ENCODE data around the gene C1QL4.
"Not testable (repeated sequence)": the region's sequence is repeated elsewhere in the genome, so short reads cannot be mapped to it uniquely, and the experiment has no call there.

Gene C1QL4

GRCh38 chr12:49336645-49337584 is at the start of gene C1QL4:
Gene C1QL4 (minus strand): TSS chr12:49337188. CDS start chr12:49336477, 711 bp downstream.
- peak; percentile 53 for DNase-seq

DNA sequence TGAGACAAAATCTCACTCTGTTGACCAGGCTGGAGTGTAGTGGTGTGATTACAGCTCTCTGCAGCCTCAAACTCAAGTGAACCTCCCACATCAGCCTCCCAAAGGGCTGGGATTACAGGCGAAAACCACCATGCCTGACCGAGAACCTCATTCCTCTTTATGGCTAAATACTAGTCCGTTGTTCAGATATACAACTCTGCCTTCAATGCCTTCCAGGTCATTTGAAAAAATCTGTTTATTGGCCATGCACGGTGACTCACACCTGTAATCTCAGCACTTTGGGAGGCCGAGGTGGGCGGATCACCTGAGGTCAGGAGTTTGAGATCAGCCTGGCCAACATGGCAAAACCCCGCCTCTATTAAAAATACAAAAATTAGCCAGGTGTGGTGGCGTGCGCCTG is 43.2 kb upstream of the C1QL4 start:
- not testable (repeated sequence) for DNase-seq

DNA sequence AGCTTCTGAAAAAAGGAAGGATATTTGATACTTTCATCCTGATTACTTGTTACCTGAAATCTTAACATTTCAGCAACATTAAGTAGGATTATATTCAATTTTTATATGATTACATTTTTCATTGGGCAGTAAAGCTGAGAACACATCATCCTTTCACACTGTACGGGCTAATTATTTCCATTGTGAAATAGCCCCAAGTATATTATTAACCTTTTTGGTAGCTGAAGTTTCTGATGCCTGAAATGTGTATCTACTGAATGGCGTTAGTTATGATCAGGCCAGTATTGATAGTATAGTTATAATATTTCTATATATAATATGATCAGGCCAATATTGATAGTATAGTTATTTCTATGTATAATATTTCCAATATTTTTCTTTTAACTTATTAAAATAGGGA is 40.4 kb upstream of the C1QL4 start:
- DNase-seq: no peak

- DNase-seq: no peak
These were observed 38.4 kb upstream of the C1QL4 start for GRCh38 chr12:49375406-49375805.

DNA sequence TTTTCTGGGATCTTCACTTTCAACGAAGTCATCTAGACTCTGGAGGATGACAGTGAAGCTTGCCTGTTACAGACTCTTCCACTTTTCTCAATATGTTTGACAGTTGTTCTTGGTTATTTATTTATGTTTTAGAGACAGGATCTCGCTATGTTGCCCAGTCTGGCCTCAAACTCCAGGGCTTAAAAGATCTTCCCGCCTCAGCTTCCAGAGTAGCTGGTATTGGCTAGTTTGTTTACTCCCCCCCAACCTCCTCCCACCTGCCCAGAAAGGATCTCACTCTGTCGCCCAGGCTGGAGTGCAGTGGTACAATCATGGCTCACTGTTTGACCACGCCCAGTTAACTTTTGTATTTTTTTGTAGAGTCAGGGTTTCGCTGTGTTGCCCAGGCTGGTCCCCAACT is 33.6 kb upstream of the C1QL4 start:
- no peak for DNase-seq

- peak; percentile 5 for DNase-seq
These were observed 32.6 kb upstream of the C1QL4 start for GRCh38 chr12:49369411-49370145.

DNA sequence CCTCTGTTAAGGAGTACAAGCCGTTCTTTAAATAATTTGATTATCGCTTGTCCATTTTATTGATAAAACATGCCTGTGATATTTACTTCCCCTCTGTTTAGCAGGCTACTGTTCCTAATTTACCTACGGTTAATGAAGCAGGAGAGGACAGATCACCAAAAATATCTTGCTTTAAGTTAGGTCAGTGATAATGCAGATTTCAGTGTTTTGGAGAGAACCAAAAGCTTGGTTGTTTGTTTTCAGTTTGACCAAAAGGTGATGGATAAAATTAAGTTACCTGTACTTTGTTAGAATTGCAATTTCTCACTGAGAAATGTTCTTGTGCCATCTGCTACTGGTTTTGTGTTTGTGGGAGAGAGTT is 31.2 kb upstream of the C1QL4 start:
- no peak for DNase-seq

DNA sequence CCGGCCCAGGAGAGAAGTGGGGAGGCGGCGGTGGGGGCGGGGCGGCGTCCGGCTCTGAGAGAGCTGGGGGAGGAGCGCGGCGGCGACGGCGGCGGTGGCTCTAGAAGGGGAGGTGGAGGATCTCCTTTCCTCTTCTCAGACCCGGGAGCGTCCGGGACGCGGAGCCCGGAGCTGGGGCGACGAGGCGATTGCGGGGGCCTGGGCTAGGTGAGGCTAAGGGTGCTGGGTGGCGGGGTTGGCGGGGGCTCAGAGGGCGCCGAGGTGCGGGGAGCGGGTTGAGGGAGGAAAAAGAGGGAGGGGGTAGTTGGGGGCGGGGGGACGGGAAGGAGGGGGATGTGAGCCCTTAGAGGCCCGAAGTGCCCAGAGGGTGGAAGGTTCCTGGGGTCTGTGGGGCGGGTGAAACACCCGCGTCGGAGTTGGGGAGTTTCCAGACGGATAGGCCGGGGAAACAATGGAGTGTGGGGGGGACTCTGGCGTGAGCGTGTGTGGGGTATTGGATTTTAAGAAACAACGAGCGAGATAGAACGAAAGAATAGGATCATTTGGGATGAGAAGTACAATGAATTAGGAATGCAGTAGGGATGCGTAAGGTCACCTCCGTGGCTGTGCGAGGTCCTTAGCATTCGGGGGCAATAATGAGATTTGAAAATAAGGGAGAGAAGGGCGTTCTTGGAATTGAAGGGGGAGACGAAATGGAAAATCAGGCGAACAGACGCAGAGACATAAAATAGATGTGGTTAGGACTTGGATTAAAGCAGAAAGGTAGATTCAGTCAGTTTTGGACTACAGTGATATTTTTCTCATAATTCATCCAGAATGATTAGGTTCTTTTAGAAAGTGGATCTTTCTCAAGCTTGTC is 30.6 kb upstream of the C1QL4 start, which contains the start of gene SPATS2:
SPATS2 (plus strand) TSS at position 82 of the 859 bp plus-strand sequence. CDS start 93,551 bp downstream, outside the sequence.
- DNase-seq: no peak

- peak; percentile 87 for DNase-seq
These were observed 29.8 kb upstream of the C1QL4 start for GRCh38 chr12:49366652-49367380.

GRCh38 chr12:49366096-49366651 is 29.2 kb upstream of the C1QL4 start:
- DNase-seq: no peak

- DNase-seq: no peak
These were observed 28.6 kb upstream of the C1QL4 start for GRCh38 chr12:49365542-49365941.

DNA sequence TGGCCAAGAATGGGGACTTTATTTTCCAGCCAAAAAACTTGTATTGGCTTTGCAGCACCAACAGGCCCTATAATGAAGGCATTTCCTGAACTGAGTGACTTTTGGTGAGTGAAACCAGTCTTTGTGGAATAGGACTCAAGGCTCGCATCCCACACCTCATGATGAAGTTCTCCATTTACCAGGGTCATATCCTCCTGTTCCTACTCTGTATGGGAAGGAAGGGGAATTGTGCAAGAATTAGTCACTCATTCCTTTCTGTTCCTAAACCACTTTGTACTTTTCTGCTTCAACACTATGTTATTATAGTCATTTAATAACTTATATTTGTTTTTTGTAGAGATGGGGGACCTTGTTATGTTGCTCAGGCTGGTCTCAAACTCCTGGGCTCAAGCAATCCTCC is 28.0 kb upstream of the C1QL4 start:
- no peak for DNase-seq

GRCh38 chr12:49362077-49362476 is 25.1 kb upstream of the C1QL4 start:
- DNase-seq: no peak

- no peak for DNase-seq
These were observed 22.7 kb upstream of the C1QL4 start for GRCh38 chr12:49359671-49360070.

- DNase-seq: peak; percentile 52
These were observed 21.6 kb upstream of the C1QL4 start for GRCh38 chr12:49358483-49359141.

DNA sequence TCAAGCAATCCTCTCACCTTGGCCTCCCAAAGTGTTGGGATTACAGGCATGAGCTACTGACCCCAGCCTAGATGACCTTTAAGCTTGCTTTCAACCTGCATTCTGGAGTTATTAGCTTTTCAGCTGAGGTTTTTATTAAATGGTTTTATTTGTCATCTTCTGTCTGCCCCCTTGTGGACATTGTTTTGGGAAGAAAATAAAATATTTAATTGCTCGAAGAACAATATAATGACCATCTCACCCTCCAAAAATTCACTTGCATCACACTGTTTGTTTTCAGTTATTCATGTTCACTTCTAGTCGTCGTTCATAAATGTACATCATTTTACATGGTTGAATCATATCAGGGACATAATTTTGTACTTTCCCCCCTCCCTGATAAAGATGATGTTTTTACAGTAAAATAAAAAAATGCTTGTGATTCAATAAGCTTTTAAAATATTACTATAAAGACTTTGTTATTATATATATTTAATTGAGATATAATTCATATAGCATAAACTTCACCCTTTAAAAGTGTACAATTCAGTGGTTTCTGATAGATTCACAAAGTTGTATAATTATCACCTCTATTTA is 20.2 kb upstream of the C1QL4 start:
- DNase-seq: peak; percentile 46

DNA sequence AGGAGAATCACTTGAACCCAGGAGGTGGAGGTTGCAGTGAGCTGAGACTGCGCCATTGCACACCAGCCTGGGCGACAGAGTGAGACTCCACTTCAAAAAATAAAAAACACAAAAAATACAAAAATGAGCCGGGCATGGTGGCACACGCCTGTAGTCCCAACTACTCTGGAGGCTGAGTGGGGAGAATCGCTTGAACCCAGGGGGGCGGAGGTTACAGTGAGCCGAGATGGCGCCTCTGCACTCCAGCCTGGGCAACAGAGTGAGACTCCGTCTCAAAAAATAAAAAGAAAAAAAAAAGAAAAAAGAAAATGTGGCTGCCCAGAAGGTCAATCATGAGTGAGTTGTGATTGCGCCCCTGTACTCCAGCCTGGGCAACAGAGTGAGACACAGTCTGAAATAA is 18.9 kb upstream of the C1QL4 start:
- DNase-seq: no peak

DNA sequence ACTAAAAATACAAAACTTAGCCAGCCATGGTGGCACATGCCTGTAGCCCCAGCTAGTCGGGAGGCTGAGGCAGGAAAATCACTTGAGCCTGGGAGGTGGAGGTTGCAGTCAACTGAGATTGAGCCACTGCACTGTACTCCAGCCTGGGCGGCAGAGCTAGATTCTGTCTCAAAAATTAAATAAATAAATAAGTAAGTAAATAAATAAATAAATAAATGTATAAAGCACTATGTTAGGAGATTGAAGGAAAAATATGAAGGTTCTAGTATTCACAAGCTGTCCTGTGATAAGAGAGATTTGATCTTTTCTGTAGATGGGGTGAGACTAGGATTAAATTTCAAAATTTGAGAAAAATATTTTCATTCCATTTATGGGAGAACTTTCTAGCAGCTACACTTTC is 15.4 kb upstream of the C1QL4 start:
- DNase-seq: no peak

GRCh38 chr12:49349266-49349665 is 12.3 kb upstream of the C1QL4 start:
- no peak for DNase-seq

DNA sequence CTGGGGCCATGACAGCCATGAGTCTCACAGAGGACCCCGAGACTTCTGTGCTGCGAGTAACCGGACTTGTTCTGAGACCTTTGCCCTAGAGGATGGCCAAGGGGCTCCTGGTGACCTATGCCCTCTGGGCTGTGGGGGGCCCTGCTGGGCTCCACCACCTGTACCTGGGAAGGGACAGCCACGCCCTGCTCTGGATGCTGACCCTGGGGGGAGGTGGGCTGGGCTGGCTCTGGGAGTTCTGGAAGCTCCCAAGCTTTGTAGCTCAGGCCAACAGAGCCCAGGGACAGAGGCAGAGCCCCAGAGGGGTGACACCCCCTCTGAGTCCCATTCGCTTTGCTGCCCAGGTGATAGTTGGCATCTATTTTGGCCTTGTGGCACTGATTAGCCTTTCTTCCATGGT is 11.8 kb upstream of the C1QL4 start:
- no peak for DNase-seq

Measured in NCI-H446 treated with DMSO at 0.1 percent for 48 hours (cell line).